BLaER1 (cell line): ENCODE data around the gene ANKRD28.

Experiments used
- H3K27ac ChIP-seq: shearing (Covaris generic); formaldehyde crosslinking; 2 replicates; pipeline ENCODE4 v1.8.1; 2022
- H3K27me3 ChIP-seq: shearing (Covaris generic); formaldehyde crosslinking; 2 replicates; pipeline ENCODE4 v1.8.1; 2022
- H3K36me3 ChIP-seq: shearing (Covaris generic); formaldehyde crosslinking; 2 replicates; pipeline ENCODE4 v1.8.1; 2022
- H3K4me1 ChIP-seq: shearing (Covaris generic); formaldehyde crosslinking; 2 replicates; pipeline ENCODE4 v1.8.1; 2022
- H3K4me2 ChIP-seq: shearing (Covaris generic); formaldehyde crosslinking; 2 replicates; pipeline ENCODE4 v1.8.1; 2022
- H3K4me3 ChIP-seq: shearing (Covaris generic); formaldehyde crosslinking; 2 replicates; pipeline ENCODE4 v1.8.1; 2022
- H3K9ac ChIP-seq: shearing (Covaris generic); formaldehyde crosslinking; 2 replicates; pipeline ENCODE4 v1.8.1; 2022
- H3K9me3 ChIP-seq: shearing (Covaris generic); formaldehyde crosslinking; 2 replicates; pipeline ENCODE4 v1.8.1; 2022
- H4K20me1 ChIP-seq: shearing (Covaris generic); formaldehyde crosslinking; 2 replicates; pipeline ENCODE4 v1.8.1; 2022
- Cebpa-rat ChIP-seq: shearing (Covaris generic); IDR thresholded peaks from 2 replicates; pipeline ENCODE4 v1.8.1; 2022

Gene ANKRD28

DNA sequence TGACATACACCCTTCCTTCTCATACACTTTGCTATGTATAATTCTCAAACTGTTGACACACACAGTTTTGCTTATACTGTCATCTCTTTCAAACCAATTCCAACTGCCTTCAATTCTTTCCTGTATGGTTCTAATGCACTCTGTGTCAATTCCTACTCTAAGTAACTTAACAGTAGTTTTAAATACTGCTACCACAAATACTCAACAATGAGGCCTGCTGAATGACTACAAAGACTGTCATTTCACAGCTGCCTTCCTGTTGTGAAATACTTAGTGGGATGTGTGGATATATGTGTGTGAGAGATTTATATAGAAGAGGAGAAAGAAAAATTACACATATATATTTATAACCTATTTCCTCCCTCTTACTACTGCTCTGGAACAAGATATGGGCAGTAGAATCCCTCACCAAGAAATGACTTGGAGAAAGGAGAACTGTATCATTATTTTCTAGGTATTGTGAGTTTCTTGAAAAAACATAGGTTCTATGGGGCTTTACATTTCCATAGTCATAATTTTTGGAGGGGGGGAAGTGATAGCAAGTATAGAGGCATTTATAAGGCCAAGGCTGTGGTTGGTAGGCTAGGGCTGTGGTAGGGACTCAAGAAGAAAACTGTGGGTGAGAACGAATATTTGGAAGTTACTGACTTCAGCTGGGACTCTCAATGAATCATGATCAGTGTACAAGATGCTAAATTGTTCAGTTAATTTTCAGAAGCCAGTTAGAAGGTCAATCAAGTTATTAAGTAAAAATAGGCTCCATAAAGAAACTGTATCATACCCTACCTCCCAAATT lies 88.7 kb downstream of the ANKRD28 start:
- TF ChIP-seq Cebpa-rat, result no peak
- Histone ChIP-seq H3K4me3 (no peak overlapping the region), H3K27ac (no peak overlapping the region), H3K9ac (no peak overlapping the region), H3K27me3 (no peaks in the 10 kb centered on the region), H3K9me3 (no peaks in the 10 kb centered on the region), H3K4me2 (no peak overlapping the region), H3K36me3 (peaks cover 60% of the 10 kb centered on the region), H3K4me1 (no peaks in the 10 kb centered on the region), H4K20me1 (no peaks in the 10 kb centered on the region)

DNA sequence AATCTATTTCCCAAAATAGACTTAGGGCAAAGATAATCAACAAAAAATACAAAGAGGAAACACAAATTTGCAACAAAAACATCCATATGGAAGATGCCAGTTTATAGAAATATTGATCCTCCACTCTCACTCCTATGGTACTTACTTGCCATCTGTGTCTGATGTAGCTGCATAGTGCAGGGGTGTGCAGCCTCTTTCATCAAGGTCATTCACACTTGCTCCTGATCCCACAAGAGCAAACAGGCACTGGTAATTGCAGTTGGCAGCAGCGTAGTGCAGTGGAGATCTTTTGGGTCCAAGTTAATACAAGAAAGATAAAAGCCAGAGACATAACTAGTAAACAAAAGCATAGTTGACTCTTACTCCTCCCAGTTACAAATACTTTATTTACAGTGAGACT lies 90.0 kb downstream of the ANKRD28 start:
- Histone ChIP-seq H3K4me1 (no peaks in the 10 kb centered on the region), H3K27me3 (no peaks in the 10 kb centered on the region), H3K9me3 (no peaks in the 10 kb centered on the region), H3K9ac (no peak overlapping the region), H3K36me3 (peaks cover 60% of the 10 kb centered on the region), H3K4me3 (no peak overlapping the region), H3K27ac (no peak overlapping the region), H4K20me1 (no peaks in the 10 kb centered on the region), H3K4me2 (no peak overlapping the region)
- TF ChIP-seq Cebpa-rat, result no peak

DNA sequence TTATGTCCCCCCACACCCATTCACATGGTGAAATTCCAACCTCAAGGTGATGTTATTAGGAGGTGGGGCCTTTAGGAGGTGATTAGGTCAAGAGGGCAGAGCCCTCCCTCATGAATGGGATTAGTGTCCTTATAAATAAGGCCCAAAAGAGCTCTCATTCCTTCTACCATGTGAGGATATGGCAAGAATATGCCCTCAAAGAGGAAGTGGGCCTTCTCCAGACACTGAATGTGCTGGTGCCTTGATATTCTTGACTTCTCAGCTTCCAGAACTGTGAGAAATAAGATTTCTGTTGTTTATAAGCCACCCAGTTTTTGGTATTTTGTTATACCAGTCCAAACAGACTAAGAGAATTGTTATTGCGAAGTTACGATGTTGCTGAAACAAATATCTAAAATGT lies 94.4 kb downstream of the ANKRD28 start:
- Histone ChIP-seq H3K4me1 (no peaks in the 10 kb centered on the region), H3K4me2 (no peak overlapping the region), H3K27me3 (no peaks in the 10 kb centered on the region), H3K4me3 (no peak overlapping the region), H3K9ac (no peak overlapping the region), H4K20me1 (no peaks in the 10 kb centered on the region), H3K27ac (no peak overlapping the region), H3K9me3 (no peaks in the 10 kb centered on the region), H3K36me3 (peaks cover 31% of the 10 kb centered on the region)
- TF ChIP-seq Cebpa-rat, result no peak

DNA sequence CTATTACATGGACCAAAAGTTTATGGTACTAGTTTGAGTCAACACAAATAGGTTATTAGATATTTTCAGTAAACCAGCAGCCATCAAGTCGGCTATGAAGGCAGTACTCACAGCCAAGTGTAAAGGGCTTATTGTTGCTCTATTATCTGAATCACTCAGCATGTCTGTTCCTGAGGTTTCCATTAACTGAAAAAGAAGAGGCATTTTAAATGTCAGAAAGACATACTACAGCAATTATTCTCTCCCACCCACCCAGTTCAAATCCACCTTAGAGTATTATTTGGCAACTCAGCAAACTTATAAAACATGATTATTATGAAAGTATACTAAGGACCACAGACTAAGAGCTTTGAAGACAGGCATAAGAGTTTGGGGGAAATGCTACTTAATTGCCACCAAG lies 103.2 kb downstream of the ANKRD28 start:
- H3K4me3 ChIP-seq, result no peak overlapping the region
- TF ChIP-seq Cebpa-rat, result no peak
- H3K27me3 ChIP-seq, result no peaks in the 10 kb centered on the region
- H3K4me1 ChIP-seq, result no peaks in the 10 kb centered on the region
- H4K20me1 ChIP-seq, result no peaks in the 10 kb centered on the region
- peaks cover 58% of the 10 kb centered on the region for H3K36me3 ChIP-seq
- H3K4me2 ChIP-seq, result no peak overlapping the region
- H3K9me3 ChIP-seq, result no peaks in the 10 kb centered on the region
- H3K9ac ChIP-seq, result no peak overlapping the region
- no peak overlapping the region for H3K27ac ChIP-seq

DNA sequence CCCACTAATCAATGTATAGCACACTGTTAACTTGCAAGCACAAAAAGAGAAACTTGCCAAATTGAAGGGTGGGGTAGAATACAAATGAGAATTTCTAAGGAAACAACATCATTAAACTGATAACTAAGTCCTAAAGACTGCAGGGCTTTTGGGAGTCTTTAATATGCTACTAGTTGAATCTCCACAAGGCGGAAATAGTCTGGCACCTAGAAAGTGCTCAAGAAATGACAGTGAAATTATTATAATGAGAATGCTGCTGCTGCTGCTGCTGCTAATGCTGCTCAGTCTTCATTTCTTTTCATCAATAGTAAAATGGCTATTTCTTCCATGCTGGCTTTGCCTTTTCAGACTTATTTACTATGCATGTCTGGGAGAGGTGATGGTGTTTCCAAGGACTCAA lies 104.4 kb downstream of the ANKRD28 start:
- Histone ChIP-seq H3K27ac (no peak overlapping the region), H4K20me1 (no peaks in the 10 kb centered on the region), H3K9ac (no peak overlapping the region), H3K4me3 (no peak overlapping the region), H3K9me3 (no peaks in the 10 kb centered on the region), H3K36me3 (peaks cover 70% of the 10 kb centered on the region), H3K27me3 (no peaks in the 10 kb centered on the region), H3K4me1 (no peaks in the 10 kb centered on the region), H3K4me2 (no peak overlapping the region)
- TF ChIP-seq Cebpa-rat, result no peak

DNA sequence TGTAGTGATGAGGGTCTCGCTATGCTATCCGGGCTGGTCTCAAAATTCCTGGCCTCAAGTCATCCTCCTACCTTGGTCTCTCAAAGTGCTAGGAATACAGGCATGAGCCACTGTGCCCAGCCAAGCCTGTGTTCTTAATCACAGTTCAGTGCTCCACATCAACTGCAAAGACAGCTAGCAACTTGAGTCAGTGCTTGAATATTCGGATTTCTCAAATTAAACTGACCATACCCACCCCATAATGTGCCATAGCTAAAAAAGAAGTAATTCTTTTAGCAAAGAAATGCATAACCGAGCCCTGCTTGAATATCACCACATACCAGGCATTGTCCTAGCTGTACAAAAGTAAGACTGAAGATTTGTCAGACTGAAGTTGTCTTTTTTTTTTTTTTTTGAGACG lies 107.0 kb downstream of the ANKRD28 start:
- no peak overlapping the region for H3K9ac ChIP-seq
- H3K36me3 ChIP-seq, result peaks cover 87% of the 10 kb centered on the region
- no peak for TF ChIP-seq Cebpa-rat
- H3K4me1 ChIP-seq, result no peaks in the 10 kb centered on the region
- no peaks in the 10 kb centered on the region for H3K27me3 ChIP-seq
- H3K4me3 ChIP-seq, result no peak overlapping the region
- no peak overlapping the region for H3K4me2 ChIP-seq
- H4K20me1 ChIP-seq, result no peaks in the 10 kb centered on the region
- H3K27ac ChIP-seq, result no peak overlapping the region
- H3K9me3 ChIP-seq, result no peaks in the 10 kb centered on the region

DNA sequence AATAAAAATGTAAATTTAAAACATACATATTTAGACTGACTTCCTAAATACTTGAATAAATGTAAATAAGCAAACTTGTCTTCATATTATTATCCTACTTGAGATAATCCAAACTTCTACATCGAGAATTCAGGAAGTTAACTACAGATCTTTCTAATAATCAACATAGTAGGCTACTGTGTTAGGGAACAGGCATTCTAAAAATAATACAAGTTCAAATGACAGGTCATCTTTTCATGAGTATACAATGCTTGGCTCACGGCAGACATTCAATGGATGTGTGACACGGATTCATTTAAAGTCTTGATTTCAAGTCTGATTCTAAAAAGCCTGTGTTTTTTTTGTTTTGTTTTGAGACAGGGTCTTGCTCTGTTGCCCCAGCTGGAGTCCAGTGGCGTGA lies 107.5 kb downstream of the ANKRD28 start:
- H3K27me3 ChIP-seq, result no peaks in the 10 kb centered on the region
- H4K20me1 ChIP-seq, result no peaks in the 10 kb centered on the region
- H3K9ac ChIP-seq, result no peak overlapping the region
- no peak overlapping the region for H3K4me3 ChIP-seq
- no peaks in the 10 kb centered on the region for H3K9me3 ChIP-seq
- H3K27ac ChIP-seq, result no peak overlapping the region
- TF ChIP-seq Cebpa-rat, result no peak
- peaks cover 90% of the 10 kb centered on the region for H3K36me3 ChIP-seq
- H3K4me2 ChIP-seq, result no peak overlapping the region
- H3K4me1 ChIP-seq, result no peaks in the 10 kb centered on the region

DNA sequence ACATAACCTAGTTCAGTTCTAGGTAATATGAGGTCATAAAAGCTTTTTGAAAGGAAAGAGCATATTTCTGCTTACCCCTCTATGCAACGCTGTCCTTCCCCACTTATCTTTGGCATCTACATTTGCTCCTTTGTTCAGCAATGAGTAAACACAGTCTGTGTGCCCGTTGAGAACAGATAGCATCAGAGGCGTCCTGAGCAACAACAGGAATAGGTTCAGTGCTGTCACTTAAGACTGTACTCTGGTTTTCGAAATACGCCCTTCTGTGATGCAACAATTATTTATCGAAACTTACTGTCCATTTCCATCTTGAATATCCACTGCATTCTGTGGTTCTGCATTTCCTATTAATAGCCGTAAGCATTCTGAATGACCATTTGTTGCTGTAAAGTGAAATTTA lies 111.9 kb downstream of the ANKRD28 start:
- H4K20me1 ChIP-seq, result no peaks in the 10 kb centered on the region
- H3K4me2 ChIP-seq, result no peak overlapping the region
- no peaks in the 10 kb centered on the region for H3K9me3 ChIP-seq
- TF ChIP-seq Cebpa-rat, result no peak
- no peak overlapping the region for H3K4me3 ChIP-seq
- H3K9ac ChIP-seq, result no peak overlapping the region
- H3K27me3 ChIP-seq, result no peaks in the 10 kb centered on the region
- H3K27ac ChIP-seq, result no peak overlapping the region
- H3K4me1 ChIP-seq, result no peaks in the 10 kb centered on the region
- peaks cover 74% of the 10 kb centered on the region for H3K36me3 ChIP-seq

DNA sequence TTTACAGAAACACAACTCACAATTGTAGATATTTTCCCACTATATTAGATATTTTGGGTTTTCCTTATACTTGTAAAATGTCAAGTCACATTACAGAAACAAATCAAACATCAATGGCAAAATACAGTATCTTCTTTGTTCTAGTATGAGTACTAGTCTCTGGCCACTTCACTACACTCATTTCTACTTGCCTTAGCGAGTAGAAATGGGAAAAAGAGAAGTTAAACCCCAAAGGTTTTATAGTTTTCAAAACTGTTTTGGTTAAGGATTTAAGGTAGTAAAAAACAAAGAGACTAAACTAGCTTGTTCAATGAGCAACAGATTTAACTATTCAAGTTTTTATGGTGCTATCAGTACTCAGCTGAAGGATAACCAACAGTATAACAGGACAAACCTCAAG lies 114.5 kb downstream of the ANKRD28 start:
- peaks cover 72% of the 10 kb centered on the region for H3K36me3 ChIP-seq
- no peaks in the 10 kb centered on the region for H3K4me1 ChIP-seq
- H3K4me2 ChIP-seq, result no peak overlapping the region
- H3K9me3 ChIP-seq, result no peaks in the 10 kb centered on the region
- no peak for TF ChIP-seq Cebpa-rat
- no peak overlapping the region for H3K27ac ChIP-seq
- no peak overlapping the region for H3K9ac ChIP-seq
- H3K4me3 ChIP-seq, result no peak overlapping the region
- H4K20me1 ChIP-seq, result no peaks in the 10 kb centered on the region
- no peaks in the 10 kb centered on the region for H3K27me3 ChIP-seq

DNA sequence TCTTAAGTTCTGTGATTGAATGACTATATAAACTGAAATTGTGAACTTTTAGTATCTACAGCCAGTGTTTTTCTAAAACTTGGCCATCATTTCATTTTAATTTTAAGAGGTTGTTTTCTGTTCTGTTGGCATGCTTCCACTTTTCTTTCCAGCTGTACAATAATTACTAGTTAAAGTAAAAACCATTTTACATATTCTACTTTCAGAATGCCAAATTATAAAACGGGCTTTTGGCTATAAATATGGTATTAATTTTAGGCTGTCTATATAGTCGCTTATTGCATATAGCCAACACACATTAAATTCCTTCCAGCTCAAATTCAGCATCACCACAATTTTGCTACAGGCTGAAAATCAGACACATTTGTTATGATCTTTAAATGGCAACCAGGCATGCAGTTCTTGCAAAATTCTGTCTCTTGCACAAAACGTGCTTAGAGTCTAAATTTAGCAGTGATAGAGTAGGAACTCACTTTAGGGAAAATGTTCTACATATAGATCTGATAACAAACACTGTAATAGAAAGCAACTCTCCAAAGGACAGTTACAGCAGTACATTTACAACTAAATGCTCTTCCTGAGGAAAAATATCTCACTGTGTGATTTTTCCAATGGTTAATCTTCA lies 115.1 kb downstream of the ANKRD28 start:
- Histone ChIP-seq H3K27me3 (no peaks in the 10 kb centered on the region), H3K27ac (no peak overlapping the region), H3K9ac (no peak overlapping the region), H3K36me3 (peaks cover 72% of the 10 kb centered on the region), H4K20me1 (no peaks in the 10 kb centered on the region), H3K4me2 (no peak overlapping the region), H3K4me3 (no peak overlapping the region), H3K4me1 (no peaks in the 10 kb centered on the region), H3K9me3 (no peaks in the 10 kb centered on the region)
- no peak for TF ChIP-seq Cebpa-rat
